Suprapubic skin (tissue), 4 donors: ENCODE results near the gene CRYGC. TPM values are rescaled to one million over a fixed set of nuclear protein-coding genes. Genes with fewer than 3 reads are reported as not detected.

ENCODE experiments used
- DNase-seq, 2 donors: peaks; one replicate each; pipeline ENCODE4 v3.0.0-alpha.2; 2019; ENCODE audit warnings: low spot score in 2 of 2
- H3K27ac ChIP-seq: fragments of 200-600 bp; sonication (generic); one replicate; pipeline ENCODE4 v1.5.1; 2019
- H3K27me3 ChIP-seq: fragments of 200-600 bp; sonication (generic); one replicate; pipeline ENCODE4 v1.5.1; 2019
- H3K36me3 ChIP-seq: fragments of 200-600 bp; sonication (generic); one replicate; pipeline ENCODE4 v1.5.1; 2019
- H3K4me1 ChIP-seq: fragments of 200-600 bp; sonication (generic); one replicate; pipeline ENCODE4 v1.5.1; 2019
- H3K4me3 ChIP-seq: fragments of 200-600 bp; sonication (generic); one replicate; pipeline ENCODE4 v1.5.1; 2019; ENCODE audit warnings: mild to moderate bottlenecking
- H3K9me3 ChIP-seq: fragments of 200-600 bp; sonication (generic); one replicate; pipeline ENCODE4 v1.5.1; 2019
- EP300 ChIP-seq: sonication (generic); formaldehyde crosslinking; IDR thresholded peaks from one replicate; pipeline ENCODE4 v1.6.1; 2017; ENCODE audit warnings: antibody characterized with exemption
- POLR2A ChIP-seq, 2 donors: fragments of 450-650 bp; IDR thresholded peaks; one replicate each; pipeline ENCODE4 v1.6.1; 2017; ENCODE audit warnings: antibody characterized with exemption in 2 of 2, mild to moderate bottlenecking in 2 of 2, moderate library complexity in 2 of 2
- POLR2AphosphoS5 ChIP-seq, 3 donors: sonication (generic); formaldehyde crosslinking; IDR thresholded peaks; one replicate each; pipeline ENCODE4 v1.6.1; 2017; ENCODE audit warnings: antibody characterized with exemption in 3 of 3
- WGBS: methylation state at CpG from one replicate; pipeline ENCODE4 v1.1.5; 2018; 5-methylcytosine and 5-hydroxymethylcytosine counted together
- total RNA-seq, 4 donors: library from RNA; depleted of rRNA; stranded (reverse); fragments of >200 nt; gene quantifications; one replicate each; pipeline ENCODE4 v1.1.0, GENCODE V29; 2016
- TF ChIP-seq, protein P1 (sequence below), 2 donors: fragments of 200-600 bp in 1 of 2; fragments of 450-650 bp in 1 of 2; sonication (generic) in 1 of 2; IDR thresholded peaks; one replicate each; pipeline ENCODE4 v1.5.1; 2016 to 2019; ENCODE audit warnings: antibody characterized with exemption in 2 of 2, mild to moderate bottlenecking in 1 of 2, moderate library complexity in 1 of 2

Gene CRYGC
- total RNA-seq, 4 donors from 2014 or later = not detected

DNA sequence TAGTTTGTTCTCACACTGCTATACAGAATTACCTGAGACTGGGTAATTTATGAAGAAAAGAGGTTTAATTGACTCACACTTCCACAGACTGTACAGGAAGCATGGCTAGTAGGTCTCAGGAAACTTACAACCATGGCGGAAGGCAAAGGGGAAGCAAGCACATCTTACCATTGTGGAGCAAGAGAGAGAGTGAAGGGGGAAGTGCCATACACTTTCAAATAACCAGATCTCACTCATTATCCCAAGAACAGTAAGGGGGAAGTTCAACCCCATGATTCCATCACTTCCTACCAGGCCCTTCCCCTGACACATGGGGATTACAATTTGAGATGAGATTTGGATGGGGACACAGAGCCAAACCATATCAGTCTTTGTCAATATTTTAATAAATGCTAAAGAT lies 21.3 kb upstream of the CRYGC start:
- Histone ChIP-seq H3K4me3 (no peak overlapping the region), H3K27ac (no peak overlapping the region), H3K27me3 (no peaks in the 10 kb centered on the region), H3K4me1 (no peaks in the 10 kb centered on the region), H3K36me3 (no peaks in the 10 kb centered on the region), H3K9me3 (no peaks in the 10 kb centered on the region)
- no peak for DNase-seq
- 78% methylated on average over 1 of the region's 1 CpG for WGBS
- TF ChIP-seq, protein P1, sequence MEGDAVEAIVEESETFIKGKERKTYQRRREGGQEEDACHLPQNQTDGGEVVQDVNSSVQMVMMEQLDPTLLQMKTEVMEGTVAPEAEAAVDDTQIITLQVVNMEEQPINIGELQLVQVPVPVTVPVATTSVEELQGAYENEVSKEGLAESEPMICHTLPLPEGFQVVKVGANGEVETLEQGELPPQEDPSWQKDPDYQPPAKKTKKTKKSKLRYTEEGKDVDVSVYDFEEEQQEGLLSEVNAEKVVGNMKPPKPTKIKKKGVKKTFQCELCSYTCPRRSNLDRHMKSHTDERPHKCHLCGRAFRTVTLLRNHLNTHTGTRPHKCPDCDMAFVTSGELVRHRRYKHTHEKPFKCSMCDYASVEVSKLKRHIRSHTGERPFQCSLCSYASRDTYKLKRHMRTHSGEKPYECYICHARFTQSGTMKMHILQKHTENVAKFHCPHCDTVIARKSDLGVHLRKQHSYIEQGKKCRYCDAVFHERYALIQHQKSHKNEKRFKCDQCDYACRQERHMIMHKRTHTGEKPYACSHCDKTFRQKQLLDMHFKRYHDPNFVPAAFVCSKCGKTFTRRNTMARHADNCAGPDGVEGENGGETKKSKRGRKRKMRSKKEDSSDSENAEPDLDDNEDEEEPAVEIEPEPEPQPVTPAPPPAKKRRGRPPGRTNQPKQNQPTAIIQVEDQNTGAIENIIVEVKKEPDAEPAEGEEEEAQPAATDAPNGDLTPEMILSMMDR (IDR thresholded peaks at IDR 0.05) = no peak
- TF ChIP-seq EP300 = no peak
- no peak for TF ChIP-seq POLR2AphosphoS5 (IDR thresholded peaks at IDR 0.05)
- no peak for TF ChIP-seq POLR2A (IDR thresholded peaks at IDR 0.05)

DNA sequence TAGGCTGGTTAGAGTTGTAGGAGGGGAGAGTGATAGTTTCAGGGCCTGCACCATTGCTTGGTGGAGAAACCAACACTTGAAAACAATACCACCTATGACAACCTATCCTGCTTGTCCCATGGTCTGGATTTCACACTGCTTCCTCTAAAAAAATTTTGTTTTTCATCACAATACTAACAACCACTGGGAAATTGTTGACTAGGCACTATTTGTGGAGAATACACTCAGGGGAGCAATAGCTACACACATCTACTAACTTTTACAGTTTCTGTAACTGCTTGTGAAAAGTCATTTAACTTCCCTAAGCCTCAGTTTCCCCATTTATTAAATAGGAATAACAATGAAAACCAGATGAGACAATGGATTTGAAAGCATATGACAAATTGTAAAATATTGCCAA lies 20.5 kb upstream of the CRYGC start:
- Histone ChIP-seq H3K4me1 (no peaks in the 10 kb centered on the region), H3K4me3 (no peak overlapping the region), H3K27me3 (no peaks in the 10 kb centered on the region), H3K9me3 (no peaks in the 10 kb centered on the region), H3K27ac (no peak overlapping the region), H3K36me3 (no peaks in the 10 kb centered on the region)
- TF ChIP-seq EP300 (no peak), POLR2AphosphoS5 (IDR thresholded peaks at IDR 0.05) (no peak), POLR2A (IDR thresholded peaks at IDR 0.05) (no peak)
- TF ChIP-seq, protein P1 (IDR thresholded peaks at IDR 0.05) = no peak
- no peak for DNase-seq

DNA sequence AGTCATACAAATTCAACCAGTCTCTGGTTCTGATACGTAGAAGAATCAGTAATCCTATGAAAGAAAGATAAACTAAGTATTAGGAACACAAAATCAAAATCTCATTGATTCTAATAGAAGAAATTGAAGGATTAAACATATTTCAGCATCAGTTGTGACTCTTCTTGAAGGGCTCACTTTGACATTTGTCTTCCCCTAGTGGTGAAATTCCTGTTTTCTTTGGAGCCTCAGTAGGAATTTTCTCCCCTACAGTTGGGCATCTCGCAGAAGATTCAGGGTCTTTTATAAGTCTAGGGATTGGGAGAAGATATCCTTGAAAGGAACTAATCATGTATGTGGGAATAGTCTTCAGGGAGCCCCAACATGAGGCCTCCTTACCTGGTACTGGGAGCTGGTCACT lies 19.2 kb upstream of the CRYGC start:
- no peak for DNase-seq
- Histone ChIP-seq H3K4me1 (no peaks in the 10 kb centered on the region), H3K9me3 (no peaks in the 10 kb centered on the region), H3K27ac (no peak overlapping the region), H3K36me3 (no peaks in the 10 kb centered on the region), H3K27me3 (no peaks in the 10 kb centered on the region), H3K4me3 (no peak overlapping the region)
- no peak for TF ChIP-seq EP300
- TF ChIP-seq, protein P1 (IDR thresholded peaks at IDR 0.05) = no peak
- no peak for TF ChIP-seq POLR2A (IDR thresholded peaks at IDR 0.05)
- TF ChIP-seq POLR2AphosphoS5 (IDR thresholded peaks at IDR 0.05) = no peak
- 75% methylated on average over 2 of the region's 2 CpGs for WGBS

DNA sequence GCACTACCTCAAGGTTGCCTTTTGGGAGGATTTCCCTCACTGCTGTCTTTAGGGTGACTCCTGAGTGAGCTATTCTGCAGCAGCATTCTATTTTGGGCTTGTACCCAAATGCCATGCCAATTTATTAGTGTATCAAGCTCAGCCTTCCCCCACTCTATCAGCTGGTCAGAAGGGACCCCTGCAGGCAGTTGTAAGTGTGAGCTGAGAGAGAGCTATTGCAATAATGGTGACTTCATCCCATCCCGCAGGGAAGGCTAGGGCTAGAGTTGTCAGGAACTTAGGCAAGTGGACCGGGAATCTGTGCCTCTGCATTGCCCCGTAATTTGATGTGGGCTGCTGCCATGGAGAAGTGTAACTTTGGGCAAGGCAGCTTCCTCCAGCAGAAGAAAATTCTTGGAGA lies 18.1 kb upstream of the CRYGC start:
- DNase-seq = no peak
- Histone ChIP-seq H3K36me3 (no peaks in the 10 kb centered on the region), H3K4me3 (no peak overlapping the region), H3K27me3 (no peaks in the 10 kb centered on the region), H3K9me3 (no peaks in the 10 kb centered on the region), H3K27ac (no peak overlapping the region), H3K4me1 (peaks cover 2% of the 10 kb centered on the region)
- no peak for TF ChIP-seq EP300
- no peak for TF ChIP-seq POLR2A (IDR thresholded peaks at IDR 0.05)
- TF ChIP-seq POLR2AphosphoS5 (IDR thresholded peaks at IDR 0.05) = no peak
- TF ChIP-seq, protein P1 (IDR thresholded peaks at IDR 0.05) = no peak
- 74% methylated on average over 3 of the region's 3 CpGs for WGBS

DNA sequence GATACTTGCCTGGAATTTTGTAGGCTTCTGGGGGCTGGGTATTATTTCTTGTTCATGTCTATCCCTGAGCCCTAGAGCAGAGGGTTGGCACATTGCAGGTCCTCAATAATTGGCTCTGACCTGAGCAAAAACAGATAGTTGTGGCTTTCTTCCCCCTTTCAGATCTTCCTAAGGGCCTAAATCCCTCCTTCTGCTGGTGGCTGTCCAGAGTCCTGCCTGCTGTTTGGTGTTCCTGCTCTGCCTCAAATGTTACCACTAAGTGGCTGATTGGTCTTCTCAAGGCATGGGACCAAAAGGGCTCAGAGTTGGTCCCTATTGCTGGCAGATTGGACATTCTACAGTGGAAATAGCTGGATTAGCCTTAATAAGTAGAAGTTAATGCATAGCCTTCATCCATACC lies 17.4 kb upstream of the CRYGC start:
- no peaks in the 10 kb centered on the region for H3K27me3 ChIP-seq
- peaks cover 2% of the 10 kb centered on the region for H3K4me1 ChIP-seq
- no peaks in the 10 kb centered on the region for H3K9me3 ChIP-seq
- no peak for DNase-seq
- H3K36me3 ChIP-seq = no peaks in the 10 kb centered on the region
- TF ChIP-seq POLR2A (IDR thresholded peaks at IDR 0.05) (no peak), POLR2AphosphoS5 (IDR thresholded peaks at IDR 0.05) (no peak), EP300 (no peak)
- TF ChIP-seq, protein P1 (IDR thresholded peaks at IDR 0.05) = no peak
- no peak overlapping the region for H3K27ac ChIP-seq
- no peak overlapping the region for H3K4me3 ChIP-seq
